Ishikawa (cell line): ENCODE results near the gene CBARP.

ENCODE experiments used
- CEBPB ChIP-seq: IDR thresholded peaks from 2 replicates; pipeline ENCODE4 v1.6.1; 2012
- CREB1 ChIP-seq: IDR thresholded peaks from 2 replicates; pipeline ENCODE4 v1.6.1; 2012; ENCODE audit warnings: low read depth
- EGR1 ChIP-seq: IDR thresholded peaks from 2 replicates; pipeline ENCODE4 v1.6.1; 2012
- EP300 ChIP-seq: IDR thresholded peaks from 2 replicates; pipeline ENCODE4 v1.6.1; 2012; ENCODE audit warnings: borderline replicate concordance
- FOXM1 ChIP-seq: IDR thresholded peaks from 2 replicates; pipeline ENCODE4 v1.6.1; 2012; ENCODE audit warnings: low read depth, borderline replicate concordance
- TF ChIP-seq, protein P1 (sequence below): IDR thresholded peaks from 2 replicates; pipeline ENCODE4 v1.6.1; 2012; ENCODE audit warnings: low read depth, mild to moderate bottlenecking

DNA sequence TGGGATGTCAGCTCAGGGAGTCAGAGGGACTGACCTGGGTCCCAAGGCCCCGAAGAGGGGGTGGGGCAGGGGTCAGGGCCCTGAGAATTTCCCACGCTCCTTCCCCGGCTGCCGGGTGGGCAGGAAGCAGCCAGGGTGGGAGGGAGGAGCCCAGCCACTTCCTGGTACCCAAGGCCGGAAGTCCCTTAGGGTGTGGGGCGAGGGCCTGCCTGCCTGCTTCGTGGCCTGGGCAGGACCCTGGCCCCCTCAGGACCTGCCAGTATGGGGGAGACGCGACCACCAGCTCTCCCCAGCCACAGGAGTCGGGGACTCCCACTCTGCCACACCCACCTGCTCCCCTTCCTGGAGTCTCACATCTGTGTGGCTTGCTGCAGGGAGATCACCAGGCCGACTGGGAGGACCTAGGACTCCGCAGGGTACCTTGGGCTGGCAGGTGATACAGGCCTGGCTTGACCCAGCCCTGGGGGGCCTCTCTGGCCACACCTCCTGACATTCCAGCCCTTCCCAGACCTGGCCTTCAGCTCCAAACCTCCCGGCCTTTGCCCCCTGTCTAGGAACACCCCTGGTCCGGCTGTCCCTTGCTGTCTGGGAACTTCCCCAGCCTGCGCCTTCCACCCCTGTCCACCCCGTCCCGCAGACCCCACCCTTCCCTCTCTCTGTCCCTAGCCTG lies 21.5 kb upstream of the CBARP start:
- TF ChIP-seq CREB1 (no peak), EP300 (peak; percentile 11; the same call in 1 of the 2 replicates), FOXM1 (no peak), EGR1 (no peak), CEBPB (no peak)
- TF ChIP-seq, protein P1, sequence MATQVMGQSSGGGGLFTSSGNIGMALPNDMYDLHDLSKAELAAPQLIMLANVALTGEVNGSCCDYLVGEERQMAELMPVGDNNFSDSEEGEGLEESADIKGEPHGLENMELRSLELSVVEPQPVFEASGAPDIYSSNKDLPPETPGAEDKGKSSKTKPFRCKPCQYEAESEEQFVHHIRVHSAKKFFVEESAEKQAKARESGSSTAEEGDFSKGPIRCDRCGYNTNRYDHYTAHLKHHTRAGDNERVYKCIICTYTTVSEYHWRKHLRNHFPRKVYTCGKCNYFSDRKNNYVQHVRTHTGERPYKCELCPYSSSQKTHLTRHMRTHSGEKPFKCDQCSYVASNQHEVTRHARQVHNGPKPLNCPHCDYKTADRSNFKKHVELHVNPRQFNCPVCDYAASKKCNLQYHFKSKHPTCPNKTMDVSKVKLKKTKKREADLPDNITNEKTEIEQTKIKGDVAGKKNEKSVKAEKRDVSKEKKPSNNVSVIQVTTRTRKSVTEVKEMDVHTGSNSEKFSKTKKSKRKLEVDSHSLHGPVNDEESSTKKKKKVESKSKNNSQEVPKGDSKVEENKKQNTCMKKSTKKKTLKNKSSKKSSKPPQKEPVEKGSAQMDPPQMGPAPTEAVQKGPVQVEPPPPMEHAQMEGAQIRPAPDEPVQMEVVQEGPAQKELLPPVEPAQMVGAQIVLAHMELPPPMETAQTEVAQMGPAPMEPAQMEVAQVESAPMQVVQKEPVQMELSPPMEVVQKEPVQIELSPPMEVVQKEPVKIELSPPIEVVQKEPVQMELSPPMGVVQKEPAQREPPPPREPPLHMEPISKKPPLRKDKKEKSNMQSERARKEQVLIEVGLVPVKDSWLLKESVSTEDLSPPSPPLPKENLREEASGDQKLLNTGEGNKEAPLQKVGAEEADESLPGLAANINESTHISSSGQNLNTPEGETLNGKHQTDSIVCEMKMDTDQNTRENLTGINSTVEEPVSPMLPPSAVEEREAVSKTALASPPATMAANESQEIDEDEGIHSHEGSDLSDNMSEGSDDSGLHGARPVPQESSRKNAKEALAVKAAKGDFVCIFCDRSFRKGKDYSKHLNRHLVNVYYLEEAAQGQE = no peak
